DND-41 (cell line): Measurements from ENCODE around the gene PRRG1.
"Not testable (repeated sequence)": the region's sequence is repeated elsewhere in the genome, so short reads cannot be mapped to it uniquely, and the experiment has no call there.

ENCODE experiments used
- ATAC-seq: fragments of 200-7000 bp; cut with Tn5 transposase; 3 replicates; pipeline ENCODE4 v1.9.1; 2021; ENCODE audit warnings: low read depth; ENCODE audit not compliant: insufficient read depth
- DNase-seq: peaks from one replicate; pipeline ENCODE4 v3.0.0-alpha.2; 2020
- H2AFZ ChIP-seq: 2 replicates; pipeline ENCODE4 v1.6.0; 2012; ENCODE audit warnings: low read depth, low read length
- H3K27ac ChIP-seq: 2 replicates; pipeline ENCODE4 v1.5.1; 2012; ENCODE audit warnings: low read length, inconsistent platforms
- H3K27me3 ChIP-seq: fragments of 200-600 bp; sonication (generic); 2 replicates; pipeline ENCODE4 v1.6.0; 2012; ENCODE audit warnings: low read length, mild to moderate bottlenecking, inconsistent platforms; ENCODE audit not compliant: insufficient read depth, poor library complexity
- H3K36me3 ChIP-seq: 2 replicates; pipeline ENCODE4 v1.5.1; 2012; ENCODE audit warnings: low read length, inconsistent platforms; ENCODE audit not compliant: insufficient read depth
- H3K4me1 ChIP-seq: 2 replicates; pipeline ENCODE4 v1.5.1; 2012; ENCODE audit warnings: mild to moderate bottlenecking, low read length; ENCODE audit not compliant: insufficient read depth
- H3K4me2 ChIP-seq: 2 replicates; pipeline ENCODE4 v1.6.0; 2012; ENCODE audit warnings: mild to moderate bottlenecking, moderate library complexity, low read length, inconsistent platforms; ENCODE audit not compliant: insufficient read depth
- H3K4me3 ChIP-seq, 2 experiments: fragments of 200-600 bp in 1 of 2; shearing (Covaris generic) in 1 of 2; 2 replicates each; pipeline ENCODE4 v1.5.1; 2012 to 2016; ENCODE audit warnings: inconsistent platforms in 2 of 2, low read length in 2 of 2, mild to moderate bottlenecking in 2 of 2, low read depth in 1 of 2, moderate library complexity in 1 of 2
- H3K79me2 ChIP-seq: 2 replicates; pipeline ENCODE4 v1.6.0; 2012; ENCODE audit warnings: low read length, inconsistent platforms; ENCODE audit not compliant: insufficient read depth
- H3K9ac ChIP-seq: 2 replicates; pipeline ENCODE4 v1.6.0; 2012; ENCODE audit warnings: low read depth, mild to moderate bottlenecking, inconsistent platforms, low read length, moderate library complexity
- H3K9me3 ChIP-seq: 2 replicates; pipeline ENCODE4 v1.5.1; 2012; ENCODE audit warnings: low read length, moderate library complexity, mild to moderate bottlenecking, inconsistent platforms; ENCODE audit not compliant: insufficient read depth, severe bottlenecking
- H4K20me1 ChIP-seq: 2 replicates; pipeline ENCODE4 v1.6.0; 2012; ENCODE audit warnings: low read length; ENCODE audit not compliant: insufficient read depth
- CTCF ChIP-seq: IDR thresholded peaks from 2 replicates; pipeline ENCODE4 v1.5.1; 2012; ENCODE audit warnings: borderline replicate concordance, low read length, moderate library complexity, mild to moderate bottlenecking; ENCODE audit not compliant: poor library complexity, severe bottlenecking; ENCODE audit errors: extremely low read depth
- EZH2 ChIP-seq: IDR thresholded peaks from 3 replicates; pipeline ENCODE4 v1.6.1; 2012; ENCODE audit warnings: borderline replicate concordance, low read depth, mild to moderate bottlenecking, moderate library complexity, low read length, inconsistent platforms; ENCODE audit not compliant: severe bottlenecking

The PRRG1 gene

GRCh38 chrX:37420185-37420584 lies 71.0 kb downstream of the PRRG1 start:
- Histone ChIP-seq H3K4me1 (no peaks in the 10 kb centered on the region), H3K4me2 (no peak overlapping the region), H3K79me2 (no peaks in the 10 kb centered on the region), H3K9ac (no peak overlapping the region), H2AFZ (no peak overlapping the region), H3K27ac (no peak overlapping the region), H3K36me3 (no peaks in the 10 kb centered on the region), H3K27me3 (no peaks in the 10 kb centered on the region), H4K20me1 (no peaks in the 10 kb centered on the region), H3K4me3 (no peak overlapping the region), H3K9me3 (no peaks in the 10 kb centered on the region)
- no peak for TF ChIP-seq CTCF
- TF ChIP-seq EZH2, result no peak
- ATAC-seq (no peak), DNase-seq (no peak)

GRCh38 chrX:37420756-37421155 lies 71.6 kb downstream of the PRRG1 start:
- Histone ChIP-seq H3K27me3 (no peaks in the 10 kb centered on the region), H3K9ac (no peak overlapping the region), H3K27ac (no peak overlapping the region), H3K36me3 (no peaks in the 10 kb centered on the region), H2AFZ (no peak overlapping the region), H3K4me3 (no peak overlapping the region), H3K79me2 (no peaks in the 10 kb centered on the region), H3K9me3 (no peaks in the 10 kb centered on the region), H3K4me1 (no peaks in the 10 kb centered on the region), H4K20me1 (no peaks in the 10 kb centered on the region), H3K4me2 (no peak overlapping the region)
- TF ChIP-seq CTCF (no peak), EZH2 (no peak)
- DNase-seq (no peak), ATAC-seq (no peak)

- Histone ChIP-seq H3K79me2 (no peaks in the 10 kb centered on the region), H4K20me1 (no peaks in the 10 kb centered on the region), H2AFZ (no peak overlapping the region), H3K9ac (no peak overlapping the region), H3K36me3 (no peaks in the 10 kb centered on the region), H3K9me3 (no peaks in the 10 kb centered on the region), H3K27ac (no peak overlapping the region), H3K4me3 (no peak overlapping the region), H3K4me1 (no peaks in the 10 kb centered on the region), H3K4me2 (no peak overlapping the region), H3K27me3 (no peaks in the 10 kb centered on the region)
- ATAC-seq (no peak), DNase-seq (no peak)
- no peak for TF ChIP-seq EZH2
- no peak for TF ChIP-seq CTCF
Measured at GRCh38 chrX:37424000-37424429, 74.9 kb downstream of the PRRG1 start.

GRCh38 chrX:37425370-37425769 lies 76.2 kb downstream of the PRRG1 start:
- Histone ChIP-seq H3K79me2 (no peaks in the 10 kb centered on the region), H3K4me2 (no peak overlapping the region), H3K9ac (no peak overlapping the region), H3K9me3 (no peaks in the 10 kb centered on the region), H2AFZ (no peak overlapping the region), H3K27me3 (no peaks in the 10 kb centered on the region), H3K36me3 (no peaks in the 10 kb centered on the region), H3K4me3 (no peak overlapping the region), H3K27ac (no peak overlapping the region), H4K20me1 (no peaks in the 10 kb centered on the region), H3K4me1 (no peaks in the 10 kb centered on the region)
- TF ChIP-seq CTCF (no peak), EZH2 (no peak)
- no peak for DNase-seq
- ATAC-seq, result no peak

GRCh38 chrX:37428962-37429361 lies 79.8 kb downstream of the PRRG1 start:
- H3K9me3 ChIP-seq, H2AFZ ChIP-seq, H3K79me2 ChIP-seq, H3K9ac ChIP-seq, DNase-seq, H3K27me3 ChIP-seq, H3K4me1 ChIP-seq, H3K27ac ChIP-seq, ATAC-seq, H3K4me2 ChIP-seq, H4K20me1 ChIP-seq, H3K36me3 ChIP-seq, H3K4me3 ChIP-seq: not testable (repeated sequence)
